Subcutaneous abdominal adipose tissue (tissue), 5 donors: Measurements from ENCODE around the gene SPATA16.

Source experiments
- H3K27ac ChIP-seq: one replicate; pipeline ENCODE4 v1.7.0; 2013; ENCODE audit warnings: low read depth, mild to moderate bottlenecking, inconsistent platforms, low read length, moderate library complexity
- H3K27me3 ChIP-seq, 5 donors: one replicate each; pipeline ENCODE4 v1.7.0; 2013; ENCODE audit warnings: low read length in 5 of 5, inconsistent platforms in 1 of 5; ENCODE audit not compliant: control insufficient read depth in 5 of 5, insufficient read depth in 4 of 5
- H3K36me3 ChIP-seq, 5 donors: one replicate each; pipeline ENCODE4 v1.7.0; 2013; ENCODE audit warnings: low read length in 5 of 5; ENCODE audit not compliant: control insufficient read depth in 5 of 5, insufficient read depth in 5 of 5
- H3K4me1 ChIP-seq, 5 donors: one replicate each; pipeline ENCODE4 v1.7.0; 2013; ENCODE audit warnings: low read length in 5 of 5, mild to moderate bottlenecking in 3 of 5, moderate library complexity in 1 of 5; ENCODE audit not compliant: control insufficient read depth in 5 of 5, insufficient read depth in 5 of 5
- H3K4me3 ChIP-seq, 5 donors: one replicate each; pipeline ENCODE4 v1.7.0; 2013; ENCODE audit warnings: low read length in 5 of 5, low read depth in 1 of 5
- H3K9ac ChIP-seq, 5 donors: one replicate each; pipeline ENCODE4 v1.7.0; 2013; ENCODE audit warnings: low read length in 5 of 5, mild to moderate bottlenecking in 4 of 5, moderate library complexity in 3 of 5
- H3K9me3 ChIP-seq, 5 donors: one replicate each; pipeline ENCODE4 v1.7.0; 2013; ENCODE audit warnings: low read length in 5 of 5; ENCODE audit not compliant: control insufficient read depth in 5 of 5
- donor health status: healthy.
- donor health status: healthy.
- donor health status: healthy.
- donor health status: healthy.
- donor health status: healthy.

The SPATA16 gene

DNA sequence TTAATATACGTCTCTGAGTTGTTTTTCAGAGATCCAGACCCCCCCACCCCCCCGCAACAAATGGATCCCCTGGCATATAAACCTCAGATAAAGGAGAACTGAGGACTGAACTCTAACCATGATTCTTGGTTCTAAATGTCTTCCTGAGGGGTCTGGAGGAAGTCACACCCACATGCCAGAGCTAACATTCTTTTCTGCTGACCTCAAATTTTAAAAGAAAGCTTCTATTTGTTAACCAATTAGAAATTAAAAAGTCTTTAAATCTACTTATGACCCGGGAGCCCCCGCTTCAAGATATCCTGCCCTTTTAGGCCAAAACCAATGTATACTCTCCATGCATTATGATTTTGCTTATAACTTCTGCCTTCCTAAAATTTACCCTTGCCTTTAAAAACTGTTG, 202.2 kb downstream of the SPATA16 start:
- no peak overlapping the region for H3K27ac ChIP-seq
- no peak overlapping the region for H3K4me3 ChIP-seq
- no peaks in the 10 kb centered on the region for H3K36me3 ChIP-seq
- H3K9ac ChIP-seq = no peak overlapping the region
- no peaks in the 10 kb centered on the region for H3K9me3 ChIP-seq
- H3K4me1 ChIP-seq = peaks cover 0 to 5% (median 0%) of the 10 kb centered on the region in 5 donors
- H3K27me3 ChIP-seq = no peaks in the 10 kb centered on the region

DNA sequence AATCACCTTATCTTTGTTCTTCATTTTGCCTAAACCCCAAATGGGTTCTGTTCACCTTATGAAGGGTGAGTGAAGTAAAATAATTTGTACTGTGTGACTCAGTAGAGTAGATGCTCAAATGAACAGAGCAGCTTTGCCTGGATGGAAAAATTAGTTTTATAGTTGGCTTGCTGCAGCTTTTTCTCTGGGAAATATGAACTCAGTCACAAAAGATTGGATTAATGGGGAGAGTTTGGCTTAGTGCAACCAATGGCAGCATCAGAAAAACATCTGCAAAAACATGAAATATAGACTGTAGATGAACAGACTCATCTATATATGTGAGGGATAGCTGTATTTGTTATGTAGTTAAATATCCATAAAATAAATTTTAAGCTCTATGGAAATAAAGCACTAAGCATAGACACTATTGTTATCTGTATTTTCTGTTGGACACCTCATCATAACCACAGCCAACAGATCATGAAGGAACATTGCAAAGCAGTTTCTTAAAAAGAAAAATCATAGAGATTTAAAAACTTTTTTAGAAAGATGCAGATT, 209.2 kb downstream of the SPATA16 start:
- H3K4me3 ChIP-seq = no peak overlapping the region
- H3K36me3 ChIP-seq = no peaks in the 10 kb centered on the region
- no peak overlapping the region for H3K9ac ChIP-seq
- no peak overlapping the region for H3K27ac ChIP-seq
- no peaks in the 10 kb centered on the region for H3K9me3 ChIP-seq
- no peaks in the 10 kb centered on the region for H3K27me3 ChIP-seq
- H3K4me1 ChIP-seq = peaks cover 0 to 4% (median 0%) of the 10 kb centered on the region in 5 donors

DNA sequence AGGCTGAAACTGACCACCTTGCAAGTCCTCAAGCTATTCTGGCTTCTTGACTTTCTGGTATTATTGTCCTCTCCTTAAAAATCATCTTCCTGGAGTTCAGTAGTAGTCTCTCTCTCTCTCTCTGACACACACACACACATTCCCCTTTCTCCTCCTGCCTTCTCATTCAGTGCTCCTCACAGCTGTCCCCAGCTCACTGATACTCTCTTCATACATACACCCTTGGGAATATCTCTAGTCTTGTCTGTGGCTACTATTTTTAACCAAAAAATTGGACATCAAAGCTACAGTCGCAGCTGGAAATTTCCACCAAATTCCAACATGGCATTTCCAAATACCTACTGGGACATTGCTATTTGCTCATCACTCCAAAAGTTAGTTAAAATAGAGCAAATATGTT, 211.6 kb downstream of the SPATA16 start:
- no peaks in the 10 kb centered on the region for H3K9me3 ChIP-seq
- H3K36me3 ChIP-seq = no peaks in the 10 kb centered on the region
- no peak overlapping the region for H3K9ac ChIP-seq

DNA sequence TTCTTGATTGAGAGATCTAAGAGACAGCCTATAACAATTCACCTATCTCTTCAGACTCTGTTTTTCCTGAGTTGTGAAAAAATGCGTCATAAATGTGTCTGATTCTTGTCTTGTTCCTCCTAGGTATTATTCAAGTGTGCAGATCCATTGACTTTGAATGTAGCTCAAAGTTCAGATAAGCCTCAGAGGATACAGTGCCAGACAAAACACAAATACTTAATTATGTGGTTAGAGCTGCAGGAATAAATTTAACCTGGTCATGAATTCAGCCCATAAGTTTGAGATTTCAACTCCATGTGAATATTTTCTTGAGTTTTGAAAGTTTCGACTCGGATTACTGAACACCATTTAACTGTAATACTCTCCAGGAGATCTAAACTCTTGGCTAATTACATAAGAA, 216.5 kb downstream of the SPATA16 start:
- Histone ChIP-seq H3K36me3 (no peaks in the 10 kb centered on the region), H3K9ac (no peak overlapping the region), H3K27me3 (no peaks in the 10 kb centered on the region), H3K4me3 (no peak overlapping the region), H3K9me3 (no peaks in the 10 kb centered on the region), H3K27ac (no peak overlapping the region), H3K4me1 (peaks cover 0 to 4% (median 0%) of the 10 kb centered on the region in 5 donors)

More for the DNA sequence above, 211.6 kb downstream of the SPATA16 start:
- Histone ChIP-seq H3K4me3 (no peak overlapping the region), H3K4me1 (peaks cover 0 to 4% (median 0%) of the 10 kb centered on the region in 5 donors), H3K27ac (no peak overlapping the region), H3K27me3 (no peaks in the 10 kb centered on the region)

DNA sequence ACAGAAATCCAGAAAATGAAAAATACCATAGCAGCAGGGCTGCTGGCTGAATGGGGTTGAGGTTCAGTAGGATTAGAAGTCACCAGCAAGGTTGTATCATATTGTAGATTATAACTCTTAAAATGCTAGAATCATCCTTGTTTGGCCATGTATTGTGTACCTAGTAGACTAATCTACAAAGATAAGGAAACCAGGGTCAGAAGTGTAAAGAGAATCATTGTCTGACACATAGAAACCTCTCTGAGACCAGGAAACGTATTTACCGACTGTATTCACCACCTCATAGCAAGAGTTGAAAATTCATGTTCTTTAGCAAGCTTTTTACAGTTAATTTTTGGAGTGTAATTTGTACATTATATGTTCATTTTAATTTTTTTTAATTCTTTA, 221.7 kb downstream of the SPATA16 start:
- Histone ChIP-seq H3K27me3 (no peaks in the 10 kb centered on the region), H3K9ac (no peak overlapping the region), H3K27ac (no peak overlapping the region), H3K4me3 (no peak overlapping the region), H3K9me3 (no peaks in the 10 kb centered on the region), H3K4me1 (peaks cover 0 to 10% (median 6%) of the 10 kb centered on the region in 5 donors), H3K36me3 (no peaks in the 10 kb centered on the region)

DNA sequence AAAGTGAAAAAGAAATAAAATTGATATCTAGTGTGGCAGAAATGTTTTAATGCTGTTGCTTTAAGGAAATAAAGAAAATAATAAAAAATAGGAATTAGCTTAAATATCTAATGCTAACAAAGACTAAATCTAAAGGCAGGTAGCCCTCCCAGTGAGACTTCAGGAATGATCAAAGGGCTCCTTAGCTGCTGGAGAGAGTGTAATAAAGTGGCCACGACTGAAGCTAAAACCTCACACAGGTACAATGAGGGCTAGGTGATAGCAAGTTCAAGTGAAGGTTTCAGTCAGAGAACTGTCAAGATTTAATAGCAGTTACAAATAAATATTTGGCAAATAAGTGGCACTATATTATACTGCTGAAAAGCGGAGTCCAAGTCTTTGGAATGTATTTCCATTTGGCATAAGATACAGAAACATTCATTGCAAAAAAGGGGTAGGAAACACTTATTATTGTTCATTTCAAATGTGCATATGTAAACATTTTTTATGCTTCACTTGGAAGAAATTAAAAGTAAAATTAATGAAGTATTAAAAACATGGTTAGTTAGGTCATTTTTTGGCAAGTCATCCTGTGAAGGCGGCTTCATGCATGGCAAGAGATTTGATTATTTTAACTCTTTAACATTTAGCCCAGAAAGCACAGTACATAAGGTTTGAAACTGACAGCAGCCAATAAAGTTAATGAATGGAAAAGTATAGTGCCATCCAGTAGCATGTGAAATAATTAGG, 222.3 kb downstream of the SPATA16 start:
- Histone ChIP-seq H3K9me3 (no peaks in the 10 kb centered on the region), H3K4me1 (peaks cover 0 to 10% (median 6%) of the 10 kb centered on the region in 5 donors), H3K9ac (no peak overlapping the region), H3K4me3 (no peak overlapping the region), H3K27me3 (no peaks in the 10 kb centered on the region), H3K27ac (no peak overlapping the region), H3K36me3 (no peaks in the 10 kb centered on the region)

DNA sequence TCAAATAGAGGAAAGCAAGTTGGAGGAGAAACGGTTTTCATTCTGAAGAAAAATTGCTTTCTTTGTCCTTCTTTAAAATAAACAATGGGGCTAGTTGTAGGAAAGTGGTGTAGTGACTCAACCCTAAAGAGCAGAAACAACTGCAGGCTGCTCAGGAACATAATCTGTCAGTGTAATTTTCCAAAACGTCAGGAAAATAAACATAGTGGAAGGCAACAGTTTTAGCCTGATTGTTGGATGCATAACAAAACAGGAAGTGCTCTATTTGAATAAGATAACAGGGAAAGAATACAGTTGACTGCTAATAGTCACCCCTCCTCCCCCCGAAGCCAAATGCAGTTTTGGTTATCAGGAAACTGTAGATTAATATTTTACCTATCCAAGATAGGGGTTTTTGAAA, 222.9 kb downstream of the SPATA16 start:
- Histone ChIP-seq H3K27ac (no peak overlapping the region), H3K4me1 (peaks cover 0 to 10% (median 6%) of the 10 kb centered on the region in 5 donors), H3K9ac (no peak overlapping the region)

DNA sequence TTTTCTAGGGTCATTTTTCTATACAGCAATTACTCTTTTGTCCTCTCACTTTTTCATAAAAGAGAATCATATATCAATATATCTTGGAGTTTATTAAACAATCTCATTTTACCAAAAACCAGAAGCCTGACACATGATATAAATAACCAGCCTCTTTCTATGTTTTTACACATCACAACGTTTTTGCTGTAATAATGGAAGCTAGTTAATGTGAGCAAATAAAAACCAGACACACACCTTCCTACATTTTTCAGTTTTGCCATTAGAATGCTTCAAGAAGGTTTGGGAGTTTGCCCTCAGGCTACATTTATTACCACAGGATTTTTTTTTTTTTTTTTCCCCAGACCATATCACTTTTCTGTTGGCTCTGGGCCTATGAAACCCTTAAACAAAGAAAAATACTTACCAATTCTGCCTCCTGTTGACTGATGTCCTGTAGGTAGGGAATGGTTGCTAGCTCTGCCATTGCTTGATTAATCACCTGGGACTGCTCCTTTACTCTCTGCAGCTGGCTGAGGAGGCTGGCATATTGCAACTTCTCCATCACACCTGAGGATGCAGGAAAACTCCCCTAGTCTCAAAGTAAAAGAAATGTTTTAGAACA, 225.0 kb downstream of the SPATA16 start:
- Histone ChIP-seq H3K4me1 (peaks cover 0 to 10% (median 6%) of the 10 kb centered on the region in 5 donors), H3K27me3 (no peaks in the 10 kb centered on the region), H3K27ac (no peak overlapping the region), H3K9me3 (no peaks in the 10 kb centered on the region), H3K9ac (no peak overlapping the region), H3K36me3 (no peaks in the 10 kb centered on the region), H3K4me3 (no peak overlapping the region)

More for the DNA sequence above, 222.9 kb downstream of the SPATA16 start:
- H3K36me3 ChIP-seq = no peaks in the 10 kb centered on the region
- no peaks in the 10 kb centered on the region for H3K27me3 ChIP-seq
- no peak overlapping the region for H3K4me3 ChIP-seq
- H3K9me3 ChIP-seq = no peaks in the 10 kb centered on the region

DNA sequence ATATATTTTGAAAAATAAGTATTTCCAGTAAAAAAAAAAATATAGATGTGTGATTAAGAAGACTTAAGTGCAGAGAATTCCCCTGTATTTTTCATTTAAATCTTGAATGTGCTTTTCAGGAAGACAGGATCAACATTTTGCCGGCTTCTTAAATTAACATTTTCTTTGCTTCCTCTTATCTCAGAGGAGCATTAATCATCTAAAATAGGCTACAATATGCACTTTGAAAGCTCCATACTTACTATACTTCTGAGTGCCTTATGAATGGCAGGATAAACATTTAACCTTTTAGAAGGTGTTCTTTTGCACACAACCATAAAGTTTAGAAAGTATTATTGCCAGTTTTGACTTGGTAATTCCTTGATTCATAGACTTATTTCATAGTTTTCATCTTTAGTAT, 226.2 kb downstream of the SPATA16 start:
- Histone ChIP-seq H3K4me1 (peaks cover 0 to 10% (median 6%) of the 10 kb centered on the region in 5 donors), H3K27ac (no peak overlapping the region), H3K9ac (no peak overlapping the region), H3K27me3 (no peaks in the 10 kb centered on the region), H3K4me3 (no peak overlapping the region), H3K9me3 (no peaks in the 10 kb centered on the region), H3K36me3 (no peaks in the 10 kb centered on the region)

DNA sequence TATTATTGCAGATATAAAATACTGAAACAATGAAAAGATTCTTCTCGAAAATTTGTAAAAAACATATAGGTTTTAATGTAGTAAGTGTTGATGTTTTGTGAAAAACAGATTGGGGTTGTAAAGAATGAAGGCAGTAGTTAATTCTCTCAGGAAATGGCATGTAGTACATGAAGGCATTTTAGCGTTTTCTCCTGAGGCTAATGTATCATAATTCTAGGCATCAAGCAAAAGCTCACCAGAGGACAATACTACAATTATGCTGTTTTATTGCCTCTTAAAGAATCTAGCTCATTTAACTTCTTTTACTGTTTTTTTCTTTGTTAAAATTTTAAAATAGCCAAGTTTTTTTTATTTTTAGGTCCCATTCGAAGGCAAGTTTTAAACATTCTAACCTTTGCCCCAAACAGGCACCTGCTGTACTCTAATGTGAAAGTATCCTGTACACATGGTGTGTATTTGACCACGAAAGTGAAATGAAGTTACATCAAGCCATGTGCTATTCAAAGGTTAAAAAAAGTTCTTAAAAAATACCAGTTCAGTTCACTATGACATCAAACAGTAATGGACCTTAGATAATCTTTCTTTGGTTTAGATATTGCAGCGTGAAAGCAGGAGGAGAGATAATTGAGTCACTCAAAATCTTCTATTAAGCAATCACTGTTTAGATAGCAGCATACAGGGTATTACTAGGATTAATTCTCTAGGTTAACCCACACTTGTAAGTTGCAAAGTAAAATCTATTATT, 227.0 kb downstream of the SPATA16 start:
- H3K9me3 ChIP-seq = no peaks in the 10 kb centered on the region
- no peak overlapping the region for H3K27ac ChIP-seq
- no peak overlapping the region for H3K9ac ChIP-seq
- no peaks in the 10 kb centered on the region for H3K27me3 ChIP-seq
- H3K36me3 ChIP-seq = no peaks in the 10 kb centered on the region
- peaks cover 0 to 6% (median 5%) of the 10 kb centered on the region in 5 donors for H3K4me1 ChIP-seq
- no peak overlapping the region for H3K4me3 ChIP-seq
